GM12873 (cell line): ENCODE measurements around the gene STAT5B.

Source experiments
- CTCF ChIP-seq: IDR thresholded peaks from 2 replicates; pipeline ENCODE4 v1.5.1; 2012; ENCODE audit warnings: low read depth, mild to moderate bottlenecking, moderate library complexity, low read length, control low read depth; ENCODE audit not compliant: insufficient read depth; ENCODE audit errors: missing control alignments

Gene STAT5B

GRCh38 chr17:42284566-42284965 is 8.4 kb upstream of the STAT5B start:
- no peak for TF ChIP-seq CTCF

- TF ChIP-seq CTCF: no peak
These were observed 7.8 kb upstream of the STAT5B start for GRCh38 chr17:42284024-42284369.

- no peak for TF ChIP-seq CTCF
These were observed 7.2 kb upstream of the STAT5B start for GRCh38 chr17:42283241-42284023.

- no peak for TF ChIP-seq CTCF
These were observed 6.4 kb upstream of the STAT5B start for GRCh38 chr17:42282478-42283080.

- no peak for TF ChIP-seq CTCF
These were observed 5.4 kb upstream of the STAT5B start for GRCh38 chr17:42281571-42282096.

GRCh38 chr17:42279776-42280630 is 3.8 kb upstream of the STAT5B start:
- TF ChIP-seq CTCF: no peak

GRCh38 chr17:42277342-42277712 is 1.1 kb upstream of the STAT5B start:
- no peak for TF ChIP-seq CTCF
